GM10248 (cell line): ENCODE results near the gene GIPC2.
"Not testable (repeated sequence)": the region's sequence is repeated elsewhere in the genome, so short reads cannot be mapped to it uniquely, and the experiment has no call there.

Source experiments
- CTCF ChIA-PET: fragments of 300-600 bp; sonication (Branson Sonifier 250); formaldehyde crosslinking; extraction: SDS; loops from one replicate; lab custom pipeline; 2021; ENCODE audit warnings: antibody characterized with exemption; lab: Yijun Ruan, JAX
- POLR2A ChIA-PET: fragments of 350-650 bp; sonication (Branson Sonifier 250); formaldehyde crosslinking; extraction: SDS; loops from one replicate; lab custom pipeline; 2020; ENCODE audit warnings: antibody characterized with exemption; lab: Yijun Ruan, JAX
- DNase-seq: peaks from one replicate; pipeline ENCODE4 v3.0.0; 2012; ENCODE audit errors: extremely low spot score
- TF ChIP-seq, protein P1 (sequence below): IDR thresholded peaks from 2 replicates; pipeline ENCODE4 v1.5.1; 2012; ENCODE audit warnings: mild to moderate bottlenecking, low read depth; ENCODE audit errors: extremely low read depth, missing control alignments, control extremely low read depth

Gene GIPC2

DNA sequence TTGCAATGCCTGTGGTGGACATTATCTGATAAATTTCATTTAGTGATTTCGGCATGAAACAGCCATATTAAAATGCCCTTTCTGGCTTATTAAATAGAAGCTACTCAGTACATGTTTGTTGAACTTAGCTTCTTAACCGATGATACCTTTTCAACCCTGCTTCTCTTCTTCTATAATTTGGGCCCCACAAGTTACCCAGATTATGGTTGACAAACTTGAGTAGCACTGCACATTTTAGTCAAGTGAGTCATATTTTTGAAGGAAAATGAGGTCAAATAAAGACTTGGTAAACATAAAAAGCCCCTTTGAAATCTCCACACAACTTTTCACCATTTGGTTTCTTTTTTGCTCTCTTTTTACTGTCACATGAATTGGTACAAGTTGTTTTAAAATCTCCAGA, 33.8 kb downstream of the GIPC2 start:
- TF ChIP-seq, protein P1, sequence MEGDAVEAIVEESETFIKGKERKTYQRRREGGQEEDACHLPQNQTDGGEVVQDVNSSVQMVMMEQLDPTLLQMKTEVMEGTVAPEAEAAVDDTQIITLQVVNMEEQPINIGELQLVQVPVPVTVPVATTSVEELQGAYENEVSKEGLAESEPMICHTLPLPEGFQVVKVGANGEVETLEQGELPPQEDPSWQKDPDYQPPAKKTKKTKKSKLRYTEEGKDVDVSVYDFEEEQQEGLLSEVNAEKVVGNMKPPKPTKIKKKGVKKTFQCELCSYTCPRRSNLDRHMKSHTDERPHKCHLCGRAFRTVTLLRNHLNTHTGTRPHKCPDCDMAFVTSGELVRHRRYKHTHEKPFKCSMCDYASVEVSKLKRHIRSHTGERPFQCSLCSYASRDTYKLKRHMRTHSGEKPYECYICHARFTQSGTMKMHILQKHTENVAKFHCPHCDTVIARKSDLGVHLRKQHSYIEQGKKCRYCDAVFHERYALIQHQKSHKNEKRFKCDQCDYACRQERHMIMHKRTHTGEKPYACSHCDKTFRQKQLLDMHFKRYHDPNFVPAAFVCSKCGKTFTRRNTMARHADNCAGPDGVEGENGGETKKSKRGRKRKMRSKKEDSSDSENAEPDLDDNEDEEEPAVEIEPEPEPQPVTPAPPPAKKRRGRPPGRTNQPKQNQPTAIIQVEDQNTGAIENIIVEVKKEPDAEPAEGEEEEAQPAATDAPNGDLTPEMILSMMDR, result no peak
- no peak for DNase-seq
- ChIA-PET CTCF (interaction anchor here (0.8 kb wide), 1 partner anchor 25 kb away, joined by 3 read pairs; no protein-coding TSS in a partner anchor), POLR2A (no interaction called here)

DNA sequence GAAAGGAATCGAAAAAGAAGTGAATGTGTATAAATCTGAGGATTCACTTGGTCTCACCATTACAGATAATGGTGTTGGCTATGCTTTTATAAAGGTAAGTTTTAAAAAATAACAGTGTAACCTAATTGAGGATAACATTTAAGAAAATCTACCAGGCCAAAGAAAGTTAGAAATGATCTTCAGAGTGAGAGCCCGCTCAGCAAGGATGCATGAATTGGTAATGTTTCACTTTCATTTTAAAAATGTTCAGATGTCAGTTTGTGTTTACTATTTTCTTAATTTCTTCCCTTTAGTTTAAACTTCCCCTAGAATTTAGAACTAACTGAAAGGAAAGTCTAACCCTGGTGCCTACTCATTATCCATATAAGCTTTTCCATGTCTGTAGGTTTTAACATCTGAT, 35.0 kb downstream of the GIPC2 start:
- ChIA-PET CTCF (no interaction called here), POLR2A (no interaction called here)
- DNase-seq, result no peak
- TF ChIP-seq, protein P1, result no peak

DNA sequence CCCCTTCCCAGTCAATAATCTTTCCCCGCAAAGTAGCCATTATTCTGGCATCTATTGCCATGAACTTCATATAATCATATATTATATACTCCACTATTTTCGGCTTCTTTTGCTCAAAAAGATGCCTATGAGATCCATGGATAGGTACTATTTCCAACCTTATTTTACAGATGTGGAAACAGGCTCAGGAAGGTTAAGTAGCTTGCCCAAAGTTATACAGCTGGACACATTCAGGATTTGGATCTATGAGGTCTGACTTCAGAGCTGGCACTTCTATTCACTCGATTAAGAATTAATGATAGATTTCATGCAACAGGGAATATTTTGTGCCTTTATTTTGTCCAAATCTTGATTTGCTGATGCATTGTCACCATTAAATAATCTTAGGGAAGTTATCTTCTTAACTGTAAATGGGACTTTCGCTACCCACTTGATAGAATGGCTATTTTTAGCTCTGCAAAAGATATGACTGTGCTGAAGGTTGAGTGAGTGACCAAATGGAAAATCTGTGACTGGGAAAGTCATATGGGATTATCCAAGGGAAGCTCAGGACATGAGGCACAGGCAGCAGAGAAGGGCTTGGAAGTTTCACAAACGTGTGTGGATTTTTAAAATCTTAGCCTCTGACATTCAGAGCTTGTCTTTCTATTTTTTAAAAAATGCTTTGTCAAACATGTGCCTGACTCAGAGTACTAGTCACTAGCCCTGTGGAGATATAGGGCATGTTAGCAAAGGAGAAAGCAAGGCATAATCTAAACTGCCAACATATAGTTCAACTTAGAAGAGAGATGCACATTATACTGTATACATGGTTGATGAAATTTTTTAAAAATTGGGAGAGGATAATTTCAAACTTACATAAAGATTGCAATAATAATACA, 36.5 kb downstream of the GIPC2 start:
- ChIA-PET POLR2A (no interaction called here), CTCF (interaction anchor here (1.0 to 1.8 kb wide), 3 partner anchors 11 to 23 kb away, joined by 3 to 5 read pairs (median 5); no protein-coding TSS in a partner anchor)
- TF ChIP-seq, protein P1, result no peak
- no peak for DNase-seq

DNA sequence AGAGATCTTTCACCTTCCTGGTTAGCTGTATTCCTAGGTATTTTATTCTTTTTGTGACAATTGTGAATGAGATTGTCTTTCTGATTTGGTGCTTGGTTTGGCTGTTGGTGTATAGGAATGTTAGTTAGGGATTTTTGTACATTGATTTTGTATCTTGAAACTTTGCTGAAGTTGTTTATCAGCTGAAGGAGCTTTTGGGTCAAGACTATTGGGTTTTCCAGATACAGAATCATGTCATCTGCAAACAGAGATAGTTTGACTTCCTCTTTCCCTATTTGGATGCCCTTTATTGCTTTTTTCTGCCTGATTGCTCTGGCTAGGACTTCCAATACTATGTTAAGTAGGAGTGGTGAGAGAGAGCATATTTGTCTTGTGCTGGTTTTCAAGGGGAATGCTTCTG, 38.9 kb downstream of the GIPC2 start:
- CTCF ChIA-PET, result interaction anchor here (0.7 to 1.7 kb wide), 2 partner anchors 15 to 38 kb away, joined by 3 to 5 read pairs; no protein-coding TSS in a partner anchor
- POLR2A ChIA-PET, DNase-seq: not testable (repeated sequence)

DNA sequence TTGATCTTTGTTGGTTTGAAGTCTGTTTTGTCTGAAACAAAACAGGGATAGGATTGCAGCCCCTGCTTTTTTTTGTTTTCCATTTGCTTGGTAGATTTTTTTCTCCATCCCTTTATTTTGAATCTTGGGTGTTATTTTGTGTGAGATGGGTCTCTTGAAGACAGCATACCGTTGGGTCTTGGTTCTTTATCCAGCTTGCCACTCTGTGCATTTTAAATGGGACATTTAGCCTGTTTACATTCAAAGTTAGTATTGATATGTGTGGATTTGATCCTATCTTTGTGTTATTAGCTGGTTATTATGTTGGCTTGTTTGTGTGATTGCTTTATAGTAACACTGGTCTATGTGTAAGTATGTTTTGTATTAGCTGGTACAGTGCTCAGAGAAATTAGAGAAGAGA, 40.9 kb downstream of the GIPC2 start:
- DNase-seq, result no peak
- ChIA-PET POLR2A (no interaction called here), CTCF (interaction anchor here (1.0 to 1.1 kb wide), 2 partner anchors 10 to 11 kb away, joined by 3 read pairs; no protein-coding TSS in a partner anchor)
- TF ChIP-seq, protein P1, result no peak

DNA sequence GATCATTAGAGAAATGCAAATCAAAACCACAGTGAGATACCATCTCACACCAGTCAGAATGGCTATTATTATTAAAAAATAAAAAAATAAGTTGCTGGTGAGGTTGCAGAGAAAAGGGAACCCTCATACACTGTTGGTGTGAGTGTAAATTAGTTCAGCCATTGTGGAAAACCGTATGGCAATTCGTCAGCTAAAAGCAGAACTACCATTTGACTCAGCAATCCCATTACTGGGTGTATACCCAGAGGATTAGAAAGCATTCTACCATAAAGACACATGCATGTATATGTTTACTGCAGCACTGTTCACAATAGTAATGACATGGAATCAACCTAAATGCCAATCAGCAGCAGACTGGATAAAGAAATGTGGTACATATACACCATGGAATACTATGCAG, 42.2 kb downstream of the GIPC2 start:
- DNase-seq, result no peak
- CTCF ChIA-PET, result interaction anchor here (1.4 kb wide), 1 partner anchor 26 kb away, joined by 3 read pairs; no protein-coding TSS in a partner anchor
- POLR2A ChIA-PET, result no interaction called here
- TF ChIP-seq, protein P1, result no peak

DNA sequence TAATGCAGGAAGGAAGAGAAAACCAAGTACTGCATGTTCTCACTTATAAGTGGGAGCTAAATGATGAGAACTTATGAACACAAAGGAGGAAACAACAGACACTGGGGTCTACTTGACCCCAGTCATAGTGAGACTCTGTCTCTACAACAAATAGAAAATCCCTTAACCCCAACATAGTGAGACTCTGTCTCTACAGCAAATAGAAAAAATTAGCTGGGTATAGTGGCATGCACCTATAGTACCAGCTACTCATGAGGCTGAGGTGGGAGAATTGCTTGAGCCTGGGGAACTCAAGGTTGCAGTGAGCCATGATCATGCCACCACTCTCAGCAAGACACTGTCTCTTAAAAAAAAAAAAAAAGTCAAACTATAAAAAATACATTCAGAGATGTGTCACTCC, 42.7 kb downstream of the GIPC2 start:
- POLR2A ChIA-PET, result no interaction called here
- no peak for DNase-seq
- TF ChIP-seq, protein P1, result no peak
- CTCF ChIA-PET, result interaction anchor here (1.4 kb wide), 1 partner anchor 26 kb away, joined by 3 read pairs; no protein-coding TSS in a partner anchor
